Bronchus fibroblast of lung (primary cell): ENCODE measurements around the gene ZNF582. TPM values are rescaled to one million over a fixed set of nuclear protein-coding genes. Genes with fewer than 3 reads are reported as not detected.

Source experiments
- total RNA-seq: library from RNA; depleted of rRNA; stranded (reverse); fragments of >200 nt; gene quantifications from 2 replicates; pipeline ENCODE4 v1.2.3, GENCODE V29; 2015

Gene ZNF582
- 1.8 and 2.2 TPM in 2 replicates for total RNA-seq

GRCh38 chr19:56393119-56394012 lies at the start of gene ZNF582:
Gene ZNF582, minus strand, starts transcription at chr19:56393534. Its CDS starts 1,782 bp downstream, at chr19:56391752.

GRCh38 chr19:56403764-56404704 lies 10.7 kb upstream of the ZNF582 start, which contains the start of gene ZNF583:
Gene ZNF583, plus strand, starts transcription at chr19:56404332. Its CDS starts 2,783 bp downstream, at chr19:56407115.

Other genes starting within 250 kb of the ZNF582 start
- not detected in 2 replicates for gene GALP, start 217.5 kb downstream of the ZNF582 start, total RNA-seq
- 0.17 TPM in 1 of 2 replicates, not detected in the other for gene ZSCAN5B, start 195.8 kb downstream of the ZNF582 start, total RNA-seq
- gene ZSCAN5C, start 191.3 kb downstream of the ZNF582 start, total RNA-seq = not detected in 2 replicates
- gene EDDM13, start 120.8 kb downstream of the ZNF582 start, total RNA-seq = not detected in 2 replicates
- gene ZSCAN5A, start 78.7 kb downstream of the ZNF582 start, total RNA-seq = 1.8 and 3.0 TPM in 2 replicates
- gene ZNF583, start 10.8 kb upstream of the ZNF582 start, total RNA-seq = 1.2 and 2.2 TPM in 2 replicates
- gene ZNF667, start 83.8 kb upstream of the ZNF582 start, total RNA-seq = 1.0 and 1.3 TPM in 2 replicates
- 0.50 and 0.89 TPM in 2 replicates for gene ZNF471, start 114.3 kb upstream of the ZNF582 start, total RNA-seq
- 5.5 and 5.9 TPM in 2 replicates for gene ZFP28, start 145.4 kb upstream of the ZNF582 start, total RNA-seq
- 0.59 and 1.2 TPM in 2 replicates for gene ZNF470, start 173.9 kb upstream of the ZNF582 start, total RNA-seq
- 5.5 and 6.1 TPM in 2 replicates for gene ZNF71, start 201.8 kb upstream of the ZNF582 start, total RNA-seq
- 0.17 TPM in 1 of 2 replicates, not detected in the other for gene SMIM17, start 249.6 kb upstream of the ZNF582 start, total RNA-seq